ENCODE data around the gene KCNJ10.

Gene KCNJ10

DNA sequence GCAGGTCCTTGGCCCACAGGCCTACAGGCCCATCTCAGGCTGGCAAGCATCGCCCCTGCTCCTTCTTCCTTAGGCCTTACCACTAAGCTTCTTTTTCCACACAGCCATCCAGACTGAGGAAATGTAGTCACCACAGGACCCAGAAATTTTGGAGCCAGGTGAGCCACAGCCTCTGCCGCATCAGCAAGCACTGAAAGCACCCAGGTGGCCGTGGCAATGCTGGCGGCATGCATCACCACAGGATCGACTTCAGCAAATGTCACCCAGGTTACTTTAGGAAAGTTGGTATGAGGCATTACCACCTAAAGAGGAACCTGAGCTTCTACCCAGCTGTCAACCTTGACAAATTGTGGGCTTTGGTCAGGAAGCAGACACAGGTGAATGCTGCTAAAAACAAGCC, 49.8 kb downstream of the KCNJ10 start:
- no peak for DNase-seq

DNA sequence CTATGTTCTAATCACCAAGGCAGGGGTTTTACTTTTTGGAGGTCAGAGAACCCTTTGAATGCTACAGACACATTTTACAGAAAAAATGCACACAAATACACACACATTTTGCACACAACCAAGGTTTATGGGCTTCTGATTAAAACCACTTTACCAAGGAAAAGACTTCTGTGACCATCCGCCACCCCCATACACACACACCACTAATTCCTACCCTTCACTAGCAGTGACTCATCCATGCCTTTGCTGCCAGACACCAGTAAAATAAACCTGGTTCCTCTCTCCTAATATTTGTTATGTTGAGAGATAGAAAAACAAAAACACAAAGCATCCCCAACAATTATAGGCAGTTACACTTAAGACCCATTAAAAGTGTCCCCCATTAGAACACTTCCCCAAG, 51.1 kb downstream of the KCNJ10 start:
- no peak for DNase-seq

DNA sequence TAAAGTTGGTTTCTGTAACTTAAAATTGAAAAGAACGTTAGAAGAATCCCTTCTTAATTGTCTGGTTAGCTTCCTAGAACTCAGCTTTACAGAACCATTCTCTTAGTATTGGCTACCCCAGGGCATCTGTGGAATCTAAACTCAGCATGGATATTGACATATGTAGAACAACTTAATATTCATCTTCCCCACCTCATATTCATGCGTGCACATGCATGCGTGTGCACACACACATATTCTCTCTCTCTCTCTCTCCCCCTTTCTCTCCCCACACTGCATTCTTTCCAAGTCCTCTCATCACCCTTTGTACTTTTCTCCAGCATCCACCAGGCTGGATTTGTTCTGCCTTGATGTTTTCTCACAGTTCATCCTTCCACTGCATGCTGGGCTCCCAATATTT, 51.6 kb downstream of the KCNJ10 start:
- no peak for DNase-seq

DNA sequence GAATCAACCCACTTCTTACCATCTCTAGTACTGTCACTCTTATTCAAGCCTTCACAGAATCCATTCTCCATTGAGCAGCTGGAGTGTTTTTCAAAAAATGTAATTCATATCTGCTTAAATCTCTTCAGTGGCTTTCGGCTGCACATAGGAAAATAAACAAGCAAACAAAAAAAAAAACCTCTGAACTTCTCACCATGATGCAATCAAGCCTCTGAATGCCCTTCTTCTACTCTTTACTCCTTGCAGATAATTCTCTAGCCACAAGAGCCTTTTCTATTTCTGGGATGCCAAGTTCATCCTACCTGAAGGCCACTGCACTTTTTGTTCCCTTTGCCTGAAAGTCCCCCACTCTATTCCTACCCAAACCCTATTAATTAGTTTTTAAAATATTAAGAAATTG, 52.4 kb downstream of the KCNJ10 start:
- no peak for DNase-seq

DNA sequence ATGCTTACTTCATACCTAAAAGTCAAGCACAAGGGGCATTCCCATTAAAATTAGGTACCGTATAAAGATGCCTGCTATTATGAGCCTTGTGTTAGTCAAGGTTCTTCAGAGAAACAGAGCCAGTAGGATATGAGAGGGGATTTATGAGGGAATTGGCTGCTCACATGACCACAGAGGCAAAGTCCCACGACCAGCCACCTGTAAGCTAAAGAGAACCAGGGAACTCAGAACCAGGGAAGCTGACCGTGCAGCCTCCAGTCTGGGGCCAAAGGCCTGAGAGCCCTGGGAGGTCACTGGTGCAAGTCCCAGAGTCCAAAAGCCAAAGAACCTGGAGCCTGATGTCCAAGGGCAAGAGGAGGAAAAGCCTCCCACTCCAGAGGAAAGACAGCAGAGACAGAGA, 58.2 kb downstream of the KCNJ10 start:
- no peak for DNase-seq

DNA sequence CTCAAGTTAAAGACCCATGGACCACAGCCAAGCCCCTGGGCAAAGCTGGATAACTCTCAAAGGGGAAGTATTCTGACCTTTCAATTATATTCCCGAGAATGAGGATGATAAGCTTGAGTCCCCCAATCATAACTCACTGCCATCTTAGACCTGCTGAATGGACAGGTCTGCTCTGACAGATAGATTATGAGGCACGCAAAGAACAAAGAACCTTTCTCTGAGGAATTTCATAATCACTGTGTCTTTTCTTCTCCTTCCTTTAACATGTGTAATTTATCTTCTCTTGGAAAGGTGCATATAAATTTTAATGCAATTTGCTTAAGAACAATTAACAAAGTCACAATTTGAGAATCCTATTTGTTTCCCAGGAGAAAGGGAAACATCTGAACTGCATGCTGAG, 60.2 kb downstream of the KCNJ10 start:
- no peak for DNase-seq

DNA sequence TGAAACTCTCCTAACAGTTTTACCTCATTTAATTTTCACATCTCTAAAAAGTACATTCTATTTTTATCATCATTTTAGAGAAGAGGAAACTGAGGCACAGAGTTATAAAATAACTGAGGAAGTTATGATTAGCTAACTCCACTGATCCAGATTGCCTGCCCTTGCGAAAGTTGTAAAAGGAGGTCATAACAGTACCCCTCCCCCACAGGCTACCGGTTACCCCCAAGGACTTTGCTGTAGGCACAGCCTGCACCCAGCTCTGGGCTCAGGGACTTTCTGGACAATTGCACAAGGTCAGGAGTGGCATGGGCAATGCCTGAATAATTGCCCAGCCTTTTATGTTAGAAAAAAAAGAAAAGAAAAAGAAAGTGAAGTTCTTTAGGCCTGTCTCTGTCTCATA, 60.9 kb downstream of the KCNJ10 start:
- no peak for DNase-seq

DNA sequence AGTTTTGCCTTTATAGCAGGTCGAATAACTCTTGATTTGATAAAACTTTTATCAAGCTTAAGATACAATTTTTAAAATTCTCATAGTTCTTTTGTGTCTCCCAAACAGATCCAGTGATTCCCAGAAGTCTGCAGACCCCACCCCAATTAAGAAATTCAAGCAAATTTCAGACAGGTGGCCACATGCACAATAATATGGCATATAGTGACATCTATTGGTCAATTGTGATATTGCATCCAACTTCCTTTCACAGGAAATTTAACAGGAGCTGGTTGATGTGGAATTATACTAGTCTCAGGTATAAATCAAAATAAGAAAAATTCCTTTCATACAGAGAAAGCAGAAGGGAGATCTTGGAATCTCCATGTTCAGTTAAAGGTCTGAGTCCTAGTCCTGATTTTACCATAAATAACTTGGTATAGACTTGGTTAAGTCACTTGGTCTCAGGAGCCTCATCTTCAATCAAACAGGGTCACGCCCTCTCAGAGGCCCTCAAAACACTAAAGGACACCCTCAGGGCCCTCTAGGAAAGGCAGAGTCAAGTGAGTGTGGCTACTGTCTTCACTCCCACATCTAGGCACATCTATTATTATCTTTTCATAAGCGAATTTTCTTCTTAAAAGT, 62.3 kb downstream of the KCNJ10 start:
- no peak for DNase-seq

DNA sequence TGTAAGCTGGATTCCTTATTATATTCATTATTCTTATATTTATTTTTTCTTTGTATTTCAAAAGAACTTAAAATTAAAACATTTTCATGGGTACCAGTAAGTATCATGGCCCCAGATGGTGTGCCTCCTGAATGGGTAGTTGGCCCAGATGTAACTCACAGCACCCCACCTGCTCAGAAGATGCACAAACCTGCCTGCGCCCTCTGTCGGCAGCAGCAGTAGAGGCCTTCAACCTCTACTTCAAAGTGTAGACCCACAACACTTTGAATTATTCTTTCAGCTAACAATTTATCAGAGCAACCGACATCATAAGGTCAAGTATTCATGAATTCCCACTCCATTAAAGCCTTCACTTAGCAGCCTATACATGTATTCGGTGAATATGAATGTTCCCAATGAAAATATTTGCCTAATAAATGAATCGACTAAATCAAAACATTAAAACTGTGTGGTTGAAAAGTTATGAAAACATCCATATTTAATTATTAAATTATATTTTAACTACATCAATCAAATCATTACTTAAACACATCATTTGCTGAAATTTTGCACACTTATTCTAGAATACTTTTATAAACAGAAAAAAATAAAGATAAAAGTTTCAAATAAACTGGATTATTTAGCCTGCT, 63.5 kb downstream of the KCNJ10 start:
- DNase-seq = peak; percentile 76

DNA sequence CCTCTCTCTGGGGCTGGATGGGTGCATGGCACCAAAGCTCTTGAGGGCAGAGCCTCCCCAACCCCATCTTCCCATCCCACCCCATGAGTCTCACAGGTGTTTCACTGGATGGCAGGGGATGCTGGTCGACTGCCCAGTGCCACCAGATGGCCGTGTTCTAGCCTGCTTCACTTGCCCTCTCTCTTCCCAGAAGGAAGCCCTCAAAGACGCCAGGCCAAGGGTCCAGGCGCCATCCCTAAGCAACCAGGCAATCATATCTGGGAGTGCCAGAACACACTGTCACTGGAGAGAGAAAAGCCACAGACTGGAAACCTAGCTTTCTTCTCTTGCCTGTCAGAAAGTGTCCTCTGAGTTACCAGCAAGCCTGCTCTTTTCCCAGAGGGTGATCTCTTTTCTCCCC, 64.9 kb downstream of the KCNJ10 start:
- DNase-seq = no peak

DNA sequence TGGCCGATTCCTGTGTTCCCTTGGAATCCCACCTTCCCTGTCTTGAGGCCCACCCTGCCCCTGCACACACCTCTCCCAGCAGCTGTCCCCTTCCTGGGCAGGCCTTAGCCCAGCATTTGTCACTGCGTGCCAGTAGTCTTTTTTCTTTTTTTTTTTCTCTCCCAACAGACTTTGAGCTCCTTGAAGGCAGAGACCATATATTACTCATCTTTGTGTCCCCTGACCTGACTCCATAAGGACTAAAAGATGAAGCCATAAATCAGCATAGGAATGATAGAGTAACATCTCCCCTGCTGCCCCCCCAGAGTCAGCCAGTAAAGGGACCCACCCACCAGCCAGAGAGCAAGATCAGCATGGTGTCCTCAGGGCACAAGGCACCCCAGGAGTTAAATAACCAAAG, 65.5 kb downstream of the KCNJ10 start:
- no peak for DNase-seq

DNA sequence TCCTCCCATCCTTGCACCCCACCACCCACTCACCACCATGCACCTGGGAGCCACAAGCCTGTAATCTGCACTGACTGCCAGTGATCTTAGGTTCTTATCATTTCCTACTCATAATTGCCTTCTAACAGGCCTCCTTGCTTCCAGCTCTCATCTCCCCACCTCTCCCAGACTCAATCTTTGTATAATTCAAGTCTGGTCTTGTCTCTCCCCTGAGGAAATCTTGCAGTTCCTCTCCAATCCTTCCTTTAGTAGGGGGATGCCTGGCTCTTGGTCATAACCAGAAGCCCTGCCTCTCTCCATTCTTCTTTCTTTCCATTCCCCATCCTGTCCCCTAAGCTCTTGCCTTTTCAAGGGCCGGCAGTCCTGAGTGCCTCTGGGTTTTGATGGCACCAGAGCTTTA, 66.0 kb downstream of the KCNJ10 start:
- DNase-seq = no peak

DNA sequence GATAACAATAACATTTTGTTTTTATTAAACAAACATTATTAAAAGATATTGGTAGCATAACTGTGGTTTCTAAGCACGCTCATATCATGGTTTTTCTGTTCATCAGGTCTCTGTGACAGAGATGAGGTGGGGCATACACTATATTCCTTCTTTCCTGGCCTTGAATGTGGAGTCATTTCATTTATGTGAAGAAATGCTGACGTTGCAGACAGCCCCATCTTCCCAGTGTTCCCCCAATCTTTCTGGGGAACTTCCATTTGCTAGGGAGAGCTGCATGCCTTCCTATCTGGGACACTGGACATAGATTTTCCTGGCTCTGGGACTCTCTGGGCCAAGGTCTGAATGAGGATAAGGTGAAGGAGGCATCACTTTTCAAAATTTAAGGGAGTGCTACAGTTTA, 68.5 kb downstream of the KCNJ10 start:
- no peak for DNase-seq

DNA sequence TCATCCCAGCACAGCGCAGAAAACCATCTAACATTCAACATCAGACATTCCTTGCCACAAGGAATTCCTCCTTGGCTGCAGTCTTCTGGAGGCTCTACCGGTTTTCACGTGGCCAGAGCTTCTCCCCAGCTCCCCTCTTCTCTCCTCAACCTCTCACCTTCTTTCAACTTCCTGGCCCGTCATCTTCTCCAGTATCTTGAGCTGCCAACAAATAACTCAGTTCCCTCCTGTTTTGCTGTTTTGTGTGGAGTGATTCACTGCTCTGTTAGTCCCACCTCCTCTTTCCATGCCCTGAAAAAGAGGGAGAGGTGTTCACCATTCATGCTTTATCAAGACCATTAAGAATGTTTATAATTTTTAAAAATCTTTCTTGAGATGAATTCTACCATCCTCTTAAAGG, 70.8 kb downstream of the KCNJ10 start:
- no peak for DNase-seq

DNA sequence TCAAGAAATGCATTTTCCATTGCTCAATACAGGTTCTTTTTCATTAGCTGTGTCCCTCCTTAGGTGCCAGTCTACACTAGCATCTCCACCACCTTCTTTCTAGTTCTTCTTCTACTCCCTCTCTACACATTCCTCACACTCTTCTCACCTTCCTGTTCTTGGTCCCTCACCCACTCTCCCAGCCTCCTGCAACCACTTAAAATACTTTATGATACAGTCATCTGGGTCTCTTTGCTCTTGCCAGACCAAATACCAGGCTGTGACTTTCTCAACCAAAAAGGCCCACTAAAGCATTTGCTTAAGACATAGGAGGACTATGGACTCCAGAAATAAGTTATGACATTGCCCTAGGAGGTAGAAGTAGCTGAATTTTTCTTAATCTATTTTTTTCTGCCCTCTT, 73.3 kb downstream of the KCNJ10 start:
- no peak for DNase-seq

DNA sequence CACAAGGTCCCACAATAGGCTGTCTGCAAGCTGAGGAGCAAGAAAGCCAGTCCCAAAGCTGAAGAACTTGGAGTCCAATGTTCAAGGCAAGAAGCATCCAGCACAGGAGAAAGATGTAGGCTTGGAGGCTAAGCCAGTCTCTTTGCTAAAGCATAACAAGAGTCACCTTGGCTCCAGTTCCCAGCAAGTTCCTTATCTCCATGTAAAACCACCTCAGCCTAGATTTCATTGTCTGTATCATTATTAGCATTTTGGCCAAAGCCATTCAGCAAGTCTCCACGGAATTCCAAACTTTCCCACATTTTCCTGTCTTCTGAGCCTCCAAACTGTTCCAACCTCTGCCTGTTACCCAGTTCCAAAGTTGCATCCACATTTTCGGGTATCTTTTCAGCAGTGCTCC, 75.1 kb downstream of the KCNJ10 start:
- no peak for DNase-seq

DNA sequence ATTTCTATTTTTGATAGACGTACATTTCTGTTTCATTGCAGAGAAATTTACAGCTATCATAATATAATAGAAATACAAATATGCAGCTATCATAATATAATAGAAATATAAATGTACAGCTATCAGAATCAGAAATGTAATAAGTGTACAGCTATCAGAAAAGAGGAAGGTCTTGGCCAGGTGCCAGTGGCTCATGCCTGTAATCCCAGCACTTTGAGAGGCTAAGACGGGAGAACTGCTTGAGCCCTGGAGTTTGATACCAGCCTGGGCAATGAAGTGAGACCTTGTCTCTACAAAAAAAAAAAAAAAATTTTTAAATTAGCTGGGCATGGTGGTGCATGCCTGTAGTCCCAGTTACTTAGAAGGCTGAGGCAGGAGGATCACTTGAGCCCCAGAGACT, 76.0 kb downstream of the KCNJ10 start:
- no peak for DNase-seq

DNA sequence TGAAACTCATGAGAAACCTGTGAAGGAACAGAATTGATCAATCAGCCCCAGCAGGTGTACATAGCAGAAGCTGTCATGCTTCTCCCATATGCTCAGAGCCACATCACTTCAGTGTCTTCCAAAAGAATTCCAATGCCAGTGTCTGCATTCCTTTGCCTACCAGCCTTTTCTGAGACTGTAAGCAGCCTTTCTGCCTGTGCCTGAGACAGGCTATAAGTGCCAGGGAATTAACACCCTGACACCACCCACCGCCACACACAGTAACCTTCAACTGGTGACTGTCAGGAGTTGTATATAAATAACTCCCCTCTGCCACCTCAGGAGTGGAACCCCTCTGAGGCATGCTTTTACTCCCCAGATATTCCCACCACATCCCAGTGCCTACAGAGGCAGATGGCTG, 77.8 kb downstream of the KCNJ10 start:
- DNase-seq = no peak

DNA sequence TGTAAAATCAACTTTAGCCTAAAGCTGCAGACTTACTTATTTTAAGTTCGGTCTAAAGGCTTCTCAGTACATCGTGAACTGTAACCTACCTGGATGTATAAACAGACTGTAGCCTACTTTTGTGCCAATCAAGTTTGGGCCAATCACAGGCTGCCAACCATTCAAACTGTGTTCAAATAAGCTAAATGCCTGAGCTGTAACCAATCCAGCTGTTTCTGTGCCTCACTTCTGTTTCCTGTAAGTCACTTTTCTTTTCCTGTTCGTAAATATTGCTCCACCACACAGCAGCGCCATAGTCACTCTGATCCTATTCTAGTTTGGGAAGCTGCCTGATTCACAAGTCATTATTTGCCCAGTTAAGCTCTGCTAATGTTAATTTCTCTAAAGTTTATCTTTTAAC, 78.4 kb downstream of the KCNJ10 start:
- DNase-seq = peak; percentile 18

DNA sequence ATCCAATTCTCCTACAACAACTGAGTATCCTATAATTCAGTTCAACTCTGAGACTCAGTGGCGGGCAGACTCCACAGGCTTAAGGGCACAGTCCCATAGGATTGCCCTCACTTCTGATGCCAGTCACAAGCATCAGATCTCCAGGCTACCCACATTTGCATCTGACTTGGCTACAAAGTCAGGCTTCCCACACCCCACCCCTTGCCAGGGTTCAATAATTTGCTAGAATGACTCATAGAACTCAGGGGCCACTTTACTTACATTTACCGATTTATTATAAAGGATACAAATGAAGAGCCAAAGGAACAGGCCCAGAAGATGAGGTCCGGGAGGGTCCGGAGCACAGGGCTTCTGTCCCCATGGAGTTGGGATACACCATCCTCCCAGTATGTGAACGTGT, 80.0 kb downstream of the KCNJ10 start:
- DNase-seq = no peak

DNA sequence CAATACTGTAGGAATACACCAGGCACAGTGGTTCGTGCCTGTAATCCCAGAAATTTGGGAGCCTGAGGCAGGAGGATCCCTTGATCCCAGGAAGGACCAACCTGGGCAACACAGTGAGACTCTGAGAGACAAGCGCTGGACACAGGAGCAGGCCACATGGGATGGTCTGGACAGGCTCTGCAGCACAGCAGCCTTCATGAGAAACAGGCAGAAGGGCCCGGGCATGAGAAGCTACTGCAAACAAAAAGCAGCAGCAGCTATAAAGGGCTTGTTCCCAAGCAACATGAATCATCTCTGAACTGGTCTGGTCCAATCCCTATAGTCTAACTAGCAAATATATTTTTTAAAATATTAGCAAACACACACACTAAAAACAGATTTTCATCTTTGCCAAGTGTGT, 80.4 kb downstream of the KCNJ10 start:
- no peak for DNase-seq

DNA sequence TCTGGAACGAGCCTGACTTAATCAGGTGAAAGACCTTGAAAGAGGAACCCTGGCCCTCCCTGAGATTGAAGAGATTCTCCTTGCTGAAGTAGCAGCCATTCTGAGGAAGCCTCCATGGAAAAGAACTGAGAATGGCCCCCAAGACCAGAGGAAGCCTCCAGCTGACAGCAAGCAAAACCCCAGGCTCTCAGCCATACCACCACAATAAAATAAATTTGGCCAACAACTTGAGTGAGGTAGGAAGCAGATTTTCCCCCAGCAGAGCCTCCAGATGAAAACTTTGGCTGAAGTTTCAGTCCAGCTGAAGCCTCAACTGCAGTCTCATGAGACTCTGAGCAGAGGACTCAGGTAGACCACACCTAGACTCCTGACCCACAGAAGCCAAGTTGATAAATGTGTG, 82.0 kb downstream of the KCNJ10 start:
- DNase-seq = no peak

DNA sequence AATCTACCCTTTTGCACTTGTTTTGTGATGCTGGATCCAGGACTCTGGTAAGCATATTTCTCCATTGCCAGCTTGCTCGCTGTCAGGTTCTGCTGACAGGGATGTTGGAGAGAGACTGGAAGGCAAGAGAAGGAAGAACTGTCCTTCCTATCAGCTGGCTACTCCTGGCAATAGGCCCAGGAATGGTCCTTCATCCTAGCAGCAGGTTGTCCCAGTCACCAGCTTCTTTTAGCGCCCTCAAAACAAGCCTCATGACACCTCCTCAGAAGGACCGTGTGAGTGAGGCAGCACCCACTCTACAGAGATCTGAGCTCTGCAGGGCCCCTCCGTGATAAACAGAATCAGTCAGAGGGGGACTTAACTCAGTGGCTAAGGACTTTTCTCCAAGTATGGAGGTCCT, 82.8 kb downstream of the KCNJ10 start:
- no peak for DNase-seq

DNA sequence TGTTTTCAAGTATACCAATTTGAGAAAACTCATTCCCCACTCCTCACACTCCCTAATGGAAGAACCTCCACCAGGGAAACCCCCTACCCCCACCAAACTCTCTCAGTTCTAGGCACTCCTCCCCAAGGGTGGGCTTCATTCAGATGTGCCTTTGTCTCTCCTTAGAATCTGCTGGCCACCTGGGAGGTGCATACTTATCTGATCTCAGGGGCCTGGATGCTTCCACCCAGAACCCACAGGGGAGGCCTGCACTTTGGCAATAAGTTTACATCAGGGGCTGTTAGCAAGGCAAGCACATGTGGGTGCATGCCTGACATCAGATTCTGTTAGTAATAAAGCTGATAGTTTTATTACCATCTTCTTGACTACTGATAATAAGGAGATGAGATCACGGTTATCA, 83.4 kb downstream of the KCNJ10 start:
- no peak for DNase-seq

DNA sequence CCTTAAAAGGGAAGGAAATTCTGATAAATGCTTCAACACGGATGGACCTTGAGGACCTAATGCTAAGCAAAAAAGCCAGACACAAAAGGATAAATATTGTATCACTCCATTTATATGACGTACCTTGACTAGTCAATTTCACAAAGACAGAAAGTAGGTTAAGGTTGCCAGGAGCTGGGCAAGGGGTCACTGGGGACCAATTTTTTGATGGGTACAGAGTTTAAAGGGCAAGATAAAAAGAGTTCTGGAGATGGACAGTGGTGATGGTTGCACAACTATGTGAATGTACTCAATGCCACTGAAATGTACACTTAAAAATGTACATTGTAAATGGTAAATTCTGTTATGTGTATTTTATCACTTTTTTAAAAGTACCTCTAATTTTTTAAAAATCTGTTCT, 83.9 kb downstream of the KCNJ10 start:
- DNase-seq = no peak

DNA sequence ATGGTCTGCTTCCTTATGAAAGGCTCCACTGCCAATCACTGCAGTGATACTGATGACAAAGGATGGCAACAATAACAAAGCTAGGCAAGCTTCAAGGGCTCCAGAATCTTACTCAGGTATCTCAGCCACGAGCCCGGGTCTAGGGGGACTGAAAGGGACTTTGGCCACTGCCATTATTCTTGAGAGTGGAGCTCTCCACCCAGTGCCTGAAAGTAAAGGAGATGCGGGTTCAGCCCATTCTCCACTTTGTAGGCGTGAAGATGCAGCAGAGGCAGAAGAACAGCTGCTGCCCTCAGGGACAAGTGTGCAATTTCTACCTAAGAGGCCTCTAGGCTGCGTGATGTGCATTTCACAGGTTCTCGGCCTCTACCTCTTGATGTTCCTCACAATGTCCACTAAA, 84.5 kb downstream of the KCNJ10 start:
- no peak for DNase-seq
